Type B pancreatic cell (in vitro differentiated cells): Measurements from ENCODE around the gene CEP85. TPM values are rescaled to one million over a fixed set of nuclear protein-coding genes. Genes with fewer than 3 reads are reported as not detected.

ENCODE experiments used
- DNase-seq: peaks from one replicate; pipeline ENCODE4 v3.0.0; 2021; ENCODE audit warnings: mixed read lengths; ENCODE audit not compliant: unreplicated experiment; ENCODE audit errors: extremely low spot score
- H3K27ac Mint-ChIP-seq: 2 replicates; pipeline ENCODE4 v1.8.0; 2021; ENCODE audit warnings: mild to moderate bottlenecking, mixed read lengths
- H3K27me3 Mint-ChIP-seq: 2 replicates; pipeline ENCODE4 v1.8.0; 2021; ENCODE audit warnings: mixed read lengths
- H3K36me3 Mint-ChIP-seq: 2 replicates; pipeline ENCODE4 v1.8.0; 2021; ENCODE audit warnings: mixed read lengths
- H3K4me1 Mint-ChIP-seq: one replicate; pipeline ENCODE4 v1.8.0; 2021; ENCODE audit warnings: mixed read lengths; ENCODE audit not compliant: unreplicated experiment
- H3K4me3 Mint-ChIP-seq: 2 replicates; pipeline ENCODE4 v1.8.0; 2021; ENCODE audit warnings: mild to moderate bottlenecking, mixed read lengths
- H3K9me3 Mint-ChIP-seq: 2 replicates; pipeline ENCODE4 v1.8.0; 2021; ENCODE audit warnings: mixed read lengths
- total RNA-seq: library from RNA; stranded (reverse); gene quantifications from 2 replicates; pipeline ENCODE4 v1.2.1, GENCODE V29; 2021; ENCODE audit warnings: low replicate concordance
- TF ChIP-seq, protein P1 (sequence below): fragments of 200-600 bp; sonication (generic); conservative IDR thresholded peaks from 2 replicates; pipeline ENCODE4 v1.5.0; 2021; ENCODE audit warnings: antibody characterized with exemption, mild to moderate bottlenecking

CEP85 gene
- total RNA-seq, 1 donor from 2014 or later, result 26.8 TPM

DNA sequence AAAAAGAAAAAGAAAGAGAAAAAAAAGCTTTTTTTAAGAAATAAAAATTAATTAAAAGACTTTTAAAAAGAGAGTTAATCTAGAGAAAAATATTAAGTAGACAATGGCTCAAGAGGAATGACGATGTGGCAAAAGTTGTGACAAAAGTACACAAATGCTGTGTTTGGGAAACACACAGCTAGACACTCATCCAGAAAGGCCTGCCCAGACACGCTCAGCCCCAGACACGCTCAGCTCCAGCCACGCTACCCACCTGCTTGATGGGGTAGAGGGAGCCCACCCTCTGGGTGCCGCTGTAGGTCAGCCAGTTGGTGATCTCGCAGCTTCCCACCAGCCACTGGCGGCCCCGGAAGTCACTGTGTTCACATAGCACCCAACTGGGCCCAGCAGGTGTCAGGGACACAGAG lies 94.0 kb downstream of the CEP85 start:
- no peak overlapping the region for H3K27ac Mint-ChIP-seq
- no peak overlapping the region for H3K4me3 Mint-ChIP-seq

More for the DNA sequence above, 94.0 kb downstream of the CEP85 start:
- no peaks in the 10 kb centered on the region for H3K27me3 Mint-ChIP-seq
- no peaks in the 10 kb centered on the region for H3K4me1 Mint-ChIP-seq
- H3K9me3 Mint-ChIP-seq, result no peaks in the 10 kb centered on the region
- H3K36me3 Mint-ChIP-seq, result peaks cover 3% of the 10 kb centered on the region
- TF ChIP-seq, protein P1, sequence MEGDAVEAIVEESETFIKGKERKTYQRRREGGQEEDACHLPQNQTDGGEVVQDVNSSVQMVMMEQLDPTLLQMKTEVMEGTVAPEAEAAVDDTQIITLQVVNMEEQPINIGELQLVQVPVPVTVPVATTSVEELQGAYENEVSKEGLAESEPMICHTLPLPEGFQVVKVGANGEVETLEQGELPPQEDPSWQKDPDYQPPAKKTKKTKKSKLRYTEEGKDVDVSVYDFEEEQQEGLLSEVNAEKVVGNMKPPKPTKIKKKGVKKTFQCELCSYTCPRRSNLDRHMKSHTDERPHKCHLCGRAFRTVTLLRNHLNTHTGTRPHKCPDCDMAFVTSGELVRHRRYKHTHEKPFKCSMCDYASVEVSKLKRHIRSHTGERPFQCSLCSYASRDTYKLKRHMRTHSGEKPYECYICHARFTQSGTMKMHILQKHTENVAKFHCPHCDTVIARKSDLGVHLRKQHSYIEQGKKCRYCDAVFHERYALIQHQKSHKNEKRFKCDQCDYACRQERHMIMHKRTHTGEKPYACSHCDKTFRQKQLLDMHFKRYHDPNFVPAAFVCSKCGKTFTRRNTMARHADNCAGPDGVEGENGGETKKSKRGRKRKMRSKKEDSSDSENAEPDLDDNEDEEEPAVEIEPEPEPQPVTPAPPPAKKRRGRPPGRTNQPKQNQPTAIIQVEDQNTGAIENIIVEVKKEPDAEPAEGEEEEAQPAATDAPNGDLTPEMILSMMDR, result no peak
- DNase-seq, result no peak

Other genes with a start within 250 kb of the CEP85 start
- gene PAFAH2, start 236.1 kb upstream of the CEP85 start, total RNA-seq, result 16.7 and 21.1 TPM in 2 replicates
- 0.31 and 4.2 TPM in 2 replicates for gene EXTL1, start 212.4 kb upstream of the CEP85 start, total RNA-seq
- gene SLC30A2, start 188.1 kb upstream of the CEP85 start, total RNA-seq, result 4.4 and 24.4 TPM in 2 replicates
- 1.7 and 4.1 TPM in 2 replicates for gene TRIM63, start 166.6 kb upstream of the CEP85 start, total RNA-seq
- 14.7 and 18.4 TPM in 2 replicates for gene PDIK1L, start 122.4 kb upstream of the CEP85 start, total RNA-seq
- 0.38 and 1.4 TPM in 2 replicates for gene FAM110D, start 75.1 kb upstream of the CEP85 start, total RNA-seq
- 1.0 TPM in 1 of 2 replicates, not detected in the other for gene C1orf232, start 65.2 kb upstream of the CEP85 start, total RNA-seq
- 29.7 and 34.9 TPM in 2 replicates for gene ZNF593, start 64.3 kb upstream of the CEP85 start, total RNA-seq
- gene ZNF593OS, start 62.4 kb upstream of the CEP85 start, total RNA-seq, result not detected in 2 replicates
- 16.5 and 50.5 TPM in 2 replicates for gene CNKSR1, start 56.7 kb upstream of the CEP85 start, total RNA-seq
- gene CATSPER4, start 43.6 kb upstream of the CEP85 start, total RNA-seq, result not detected in 2 replicates
- 78.1 and 105 TPM in 2 replicates for gene SH3BGRL3, start 45.9 kb downstream of the CEP85 start, total RNA-seq
- 27.1 and 50.5 TPM in 2 replicates for gene UBXN11, start 72.4 kb downstream of the CEP85 start, total RNA-seq
- 0.75 and 0.93 TPM in 2 replicates for gene CD52, start 83.8 kb downstream of the CEP85 start, total RNA-seq
- gene CRYBG2, start 119.9 kb downstream of the CEP85 start, total RNA-seq, result 20.0 and 67.7 TPM in 2 replicates
- gene ZNF683, start 138.6 kb downstream of the CEP85 start, total RNA-seq, result not detected in 2 replicates
- 3.1 and 26.2 TPM in 2 replicates for gene LIN28A, start 176.6 kb downstream of the CEP85 start, total RNA-seq
- 46.5 and 68.6 TPM in 2 replicates for gene DHDDS, start 198.1 kb downstream of the CEP85 start, total RNA-seq
- 358 and 559 TPM in 2 replicates for gene HMGN2, start 238.2 kb downstream of the CEP85 start, total RNA-seq